ENCODE data around the gene PLIN5.

DNA sequence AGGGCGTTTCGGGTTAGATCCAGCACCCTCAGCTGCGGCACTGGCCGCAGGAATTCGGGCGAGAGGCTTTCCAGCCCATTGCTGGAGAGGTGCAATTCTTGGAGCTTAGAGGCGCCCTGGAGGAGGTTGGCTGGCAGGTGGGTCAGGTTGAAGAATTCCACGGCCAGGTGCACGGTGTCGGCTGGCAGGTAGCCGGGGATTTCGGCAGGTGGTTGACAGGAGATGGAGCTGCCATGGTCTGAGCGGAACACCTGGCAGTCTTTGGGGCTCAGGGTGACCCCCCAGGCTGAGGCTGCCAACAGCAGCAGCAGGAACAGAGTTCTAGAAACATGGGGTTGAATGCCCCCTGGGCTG, 3.6 kb upstream of the PLIN5 start:
- TF ChIP-seq, protein P1, sequence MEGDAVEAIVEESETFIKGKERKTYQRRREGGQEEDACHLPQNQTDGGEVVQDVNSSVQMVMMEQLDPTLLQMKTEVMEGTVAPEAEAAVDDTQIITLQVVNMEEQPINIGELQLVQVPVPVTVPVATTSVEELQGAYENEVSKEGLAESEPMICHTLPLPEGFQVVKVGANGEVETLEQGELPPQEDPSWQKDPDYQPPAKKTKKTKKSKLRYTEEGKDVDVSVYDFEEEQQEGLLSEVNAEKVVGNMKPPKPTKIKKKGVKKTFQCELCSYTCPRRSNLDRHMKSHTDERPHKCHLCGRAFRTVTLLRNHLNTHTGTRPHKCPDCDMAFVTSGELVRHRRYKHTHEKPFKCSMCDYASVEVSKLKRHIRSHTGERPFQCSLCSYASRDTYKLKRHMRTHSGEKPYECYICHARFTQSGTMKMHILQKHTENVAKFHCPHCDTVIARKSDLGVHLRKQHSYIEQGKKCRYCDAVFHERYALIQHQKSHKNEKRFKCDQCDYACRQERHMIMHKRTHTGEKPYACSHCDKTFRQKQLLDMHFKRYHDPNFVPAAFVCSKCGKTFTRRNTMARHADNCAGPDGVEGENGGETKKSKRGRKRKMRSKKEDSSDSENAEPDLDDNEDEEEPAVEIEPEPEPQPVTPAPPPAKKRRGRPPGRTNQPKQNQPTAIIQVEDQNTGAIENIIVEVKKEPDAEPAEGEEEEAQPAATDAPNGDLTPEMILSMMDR (IDR thresholded peaks at IDR 0.05; ENCODE audit: low read length) = no peak
- no peak for TF ChIP-seq EZH2phosphoT487 (IDR thresholded peaks at IDR 0.05; ENCODE audit: low read length)
